ENCODE measurements around the gene AKNA. TPM values are rescaled to one million over a fixed set of nuclear protein-coding genes. Genes with fewer than 3 reads are reported as not detected.

AKNA gene
- total and polyA plus RNA-seq, 2 of the 8 experiments (the other 6 are each of a cell fraction or from before 2014, with no cell fraction given), result 21.0 to 27.4 TPM

GRCh38 chr9:114437401-114437893 lies 49.7 kb upstream of the AKNA start (continued):
- TF ChIP-seq CHD7 (IDR thresholded peaks at IDR 0.05; ENCODE audit: insufficient replicate concordance, low read length), result no peak
- TF ChIP-seq RFX5 (IDR thresholded peaks at IDR 0.05; ENCODE audit: borderline replicate concordance, low read depth, low read length), result no peak
- no peak for TF ChIP-seq HDAC2 (IDR thresholded peaks at IDR 0.05; ENCODE audit: borderline replicate concordance in 1 of 2, low read depth in 2 of 2, low read length in 2 of 2)
